NB4 (cell line): ENCODE measurements around the gene TRAF5.

Source experiments
- DNase-seq: peaks from one replicate; pipeline ENCODE4 v3.0.0; 2010; ENCODE audit warnings: low read depth
- H3K4me3 ChIP-seq: one replicate; pipeline ENCODE4 v1.5.1; 2011; ENCODE audit warnings: mild to moderate bottlenecking, low read depth, low read length, moderate library complexity
- MYC ChIP-seq: IDR thresholded peaks from 2 replicates; pipeline ENCODE4 v1.6.1; 2011; ENCODE audit warnings: low read depth, low read length
- POLR2A ChIP-seq: IDR thresholded peaks from 2 replicates; pipeline ENCODE4 v1.6.1; 2011; ENCODE audit warnings: mild to moderate bottlenecking; ENCODE audit not compliant: insufficient read length; ENCODE audit errors: extremely low read depth
- TF ChIP-seq, protein P1 (sequence below): IDR thresholded peaks from 2 replicates; pipeline ENCODE4 v1.6.1; 2011; ENCODE audit warnings: low read depth, low read length
- TF ChIP-seq, protein P2 (sequence below): IDR thresholded peaks from one replicate; pipeline ENCODE4 v1.5.1; 2012; ENCODE audit warnings: low read depth, low read length

Gene TRAF5, protein sequence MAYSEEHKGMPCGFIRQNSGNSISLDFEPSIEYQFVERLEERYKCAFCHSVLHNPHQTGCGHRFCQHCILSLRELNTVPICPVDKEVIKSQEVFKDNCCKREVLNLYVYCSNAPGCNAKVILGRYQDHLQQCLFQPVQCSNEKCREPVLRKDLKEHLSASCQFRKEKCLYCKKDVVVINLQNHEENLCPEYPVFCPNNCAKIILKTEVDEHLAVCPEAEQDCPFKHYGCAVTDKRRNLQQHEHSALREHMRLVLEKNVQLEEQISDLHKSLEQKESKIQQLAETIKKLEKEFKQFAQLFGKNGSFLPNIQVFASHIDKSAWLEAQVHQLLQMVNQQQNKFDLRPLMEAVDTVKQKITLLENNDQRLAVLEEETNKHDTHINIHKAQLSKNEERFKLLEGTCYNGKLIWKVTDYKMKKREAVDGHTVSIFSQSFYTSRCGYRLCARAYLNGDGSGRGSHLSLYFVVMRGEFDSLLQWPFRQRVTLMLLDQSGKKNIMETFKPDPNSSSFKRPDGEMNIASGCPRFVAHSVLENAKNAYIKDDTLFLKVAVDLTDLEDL

DNA sequence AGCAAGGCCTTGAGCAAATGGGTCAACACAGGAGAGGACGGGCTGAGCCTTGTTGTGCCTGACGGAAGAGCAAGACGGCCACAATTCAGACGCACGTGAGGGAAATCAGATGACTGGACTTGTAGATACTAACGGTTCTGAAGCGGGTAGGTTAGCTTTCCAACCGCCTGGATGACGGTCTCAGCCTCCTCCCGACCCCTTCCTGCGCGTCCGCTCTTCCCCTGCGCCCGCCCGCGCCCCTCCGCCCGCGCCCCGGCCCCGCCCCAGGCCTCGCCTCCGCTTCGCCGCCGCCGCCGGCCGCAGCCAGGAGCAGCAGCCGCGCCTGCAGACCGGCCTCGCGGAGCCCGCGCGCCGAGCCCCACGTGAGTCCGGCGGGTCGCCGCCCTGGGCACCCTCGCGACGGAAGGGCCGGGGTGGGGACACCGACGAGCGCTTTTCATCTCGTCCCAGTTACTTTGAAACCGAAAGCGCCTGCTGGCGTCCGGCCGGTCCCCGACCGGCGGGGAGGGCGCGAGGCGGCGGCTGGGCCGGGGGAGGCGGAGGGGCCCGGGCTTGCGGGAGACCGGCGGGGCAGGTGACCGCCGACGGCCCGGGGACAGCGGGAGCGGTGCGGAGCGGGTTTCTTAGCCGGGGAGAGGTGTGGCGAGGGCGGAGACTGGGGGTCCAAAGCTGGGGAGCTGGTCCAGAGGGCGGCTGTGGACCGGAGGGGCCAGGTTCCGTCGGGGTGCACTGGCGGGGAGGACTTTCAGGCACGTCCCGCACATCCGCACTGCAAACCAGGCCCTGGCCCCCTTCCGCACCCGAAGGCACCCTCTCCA is at the start of gene TRAF5:
TRAF5 (plus strand) TSS at position 306 of the 818 bp plus-strand sequence. CDS start 26,407 bp downstream, outside the sequence.
- TF ChIP-seq MYC (peak; percentile 21; the same call in 1 of the 2 replicates), POLR2A (no peak)
- TF ChIP-seq, protein P1, sequence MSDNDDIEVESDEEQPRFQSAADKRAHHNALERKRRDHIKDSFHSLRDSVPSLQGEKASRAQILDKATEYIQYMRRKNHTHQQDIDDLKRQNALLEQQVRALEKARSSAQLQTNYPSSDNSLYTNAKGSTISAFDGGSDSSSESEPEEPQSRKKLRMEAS = no peak
- TF ChIP-seq, protein P2, sequence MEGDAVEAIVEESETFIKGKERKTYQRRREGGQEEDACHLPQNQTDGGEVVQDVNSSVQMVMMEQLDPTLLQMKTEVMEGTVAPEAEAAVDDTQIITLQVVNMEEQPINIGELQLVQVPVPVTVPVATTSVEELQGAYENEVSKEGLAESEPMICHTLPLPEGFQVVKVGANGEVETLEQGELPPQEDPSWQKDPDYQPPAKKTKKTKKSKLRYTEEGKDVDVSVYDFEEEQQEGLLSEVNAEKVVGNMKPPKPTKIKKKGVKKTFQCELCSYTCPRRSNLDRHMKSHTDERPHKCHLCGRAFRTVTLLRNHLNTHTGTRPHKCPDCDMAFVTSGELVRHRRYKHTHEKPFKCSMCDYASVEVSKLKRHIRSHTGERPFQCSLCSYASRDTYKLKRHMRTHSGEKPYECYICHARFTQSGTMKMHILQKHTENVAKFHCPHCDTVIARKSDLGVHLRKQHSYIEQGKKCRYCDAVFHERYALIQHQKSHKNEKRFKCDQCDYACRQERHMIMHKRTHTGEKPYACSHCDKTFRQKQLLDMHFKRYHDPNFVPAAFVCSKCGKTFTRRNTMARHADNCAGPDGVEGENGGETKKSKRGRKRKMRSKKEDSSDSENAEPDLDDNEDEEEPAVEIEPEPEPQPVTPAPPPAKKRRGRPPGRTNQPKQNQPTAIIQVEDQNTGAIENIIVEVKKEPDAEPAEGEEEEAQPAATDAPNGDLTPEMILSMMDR = no peak

DNA sequence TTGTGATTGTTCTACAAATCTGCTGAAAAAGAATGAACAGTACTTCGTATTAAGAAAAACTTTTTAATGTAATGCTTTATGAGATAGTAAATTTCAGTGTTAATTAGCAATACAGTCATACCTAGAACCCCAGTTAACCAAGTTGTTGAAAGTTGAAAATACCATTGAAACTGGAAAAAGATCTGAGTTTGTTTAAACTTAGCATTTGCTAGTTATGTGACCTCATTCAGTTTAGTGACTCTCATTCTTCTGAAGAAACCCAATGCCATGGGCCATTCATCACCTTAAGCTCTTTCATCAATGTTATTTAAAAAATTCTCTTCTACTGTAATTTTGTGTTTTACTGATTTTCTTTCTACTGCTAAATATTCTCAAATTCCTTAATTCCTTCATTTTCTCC is 47.3 kb upstream of the TRAF5 start:
- no peak for DNase-seq
- TF ChIP-seq MYC = no peak
- TF ChIP-seq, protein P1 = no peak
- TF ChIP-seq, protein P2 = no peak
- no peak for TF ChIP-seq POLR2A
- no peak overlapping the region for H3K4me3 ChIP-seq

More for the DNA sequence above, at the start of gene TRAF5:
- DNase-seq = peak; percentile 65
- H3K4me3 ChIP-seq = peak within 1 kb of the TSS; percentile 59

DNA sequence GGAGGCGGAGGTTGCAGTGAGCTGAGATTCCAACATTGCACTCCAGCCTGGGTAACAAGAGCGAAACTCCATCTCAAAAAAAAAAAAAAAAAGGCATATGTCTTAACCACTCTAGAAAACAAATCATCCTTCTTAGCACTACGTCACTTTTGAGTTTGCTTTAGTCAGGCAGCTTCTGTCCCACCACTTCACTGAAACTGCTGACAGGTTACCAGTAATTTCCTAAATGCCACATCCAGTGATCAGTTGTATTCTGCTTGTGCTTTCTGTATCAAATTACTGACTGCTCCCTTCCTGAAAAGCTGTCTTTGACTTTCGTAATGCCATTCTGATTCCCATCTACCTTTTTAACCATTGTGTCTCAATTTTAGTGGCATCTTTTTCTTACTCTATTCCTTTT is 45.7 kb upstream of the TRAF5 start:
- TF ChIP-seq MYC = no peak
- TF ChIP-seq POLR2A = no peak
- TF ChIP-seq, protein P2 = no peak
- TF ChIP-seq, protein P1 = no peak
- no peak for DNase-seq
- no peak overlapping the region for H3K4me3 ChIP-seq

DNA sequence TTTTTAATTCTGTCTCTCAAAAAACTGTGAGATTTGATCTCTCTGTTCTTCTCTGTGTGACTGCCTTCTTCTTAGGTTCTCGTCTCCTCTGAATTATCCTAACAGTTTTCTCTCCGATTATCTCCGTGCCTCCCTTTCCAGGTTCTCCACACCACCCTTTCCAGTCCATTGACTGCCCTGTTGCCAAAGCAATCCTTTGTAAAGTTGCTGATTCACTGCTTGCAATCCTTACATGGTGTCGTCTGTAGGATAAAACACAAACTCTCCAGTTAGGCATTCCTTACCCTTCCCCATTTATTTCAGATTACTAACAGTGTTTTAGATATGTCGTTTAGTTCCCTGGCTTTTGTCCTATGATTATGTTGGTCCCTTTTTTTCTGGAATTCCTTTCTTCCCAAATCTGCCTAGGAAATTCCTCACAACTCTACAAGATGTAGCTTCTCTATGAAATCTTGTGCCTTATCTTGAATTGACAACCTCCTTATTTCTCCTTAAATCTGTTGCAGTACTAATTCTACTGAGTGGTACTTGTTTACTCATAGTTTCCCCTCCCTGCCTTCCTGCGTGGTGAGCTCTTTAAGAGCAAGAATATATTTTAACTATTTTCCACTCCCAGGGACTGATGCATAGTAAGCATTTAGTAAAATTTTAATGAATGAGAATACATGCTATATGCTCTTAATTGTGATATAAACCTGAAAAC is 45.2 kb upstream of the TRAF5 start:
- TF ChIP-seq POLR2A = no peak
- TF ChIP-seq, protein P1 = no peak
- TF ChIP-seq, protein P2 = no peak
- TF ChIP-seq MYC = no peak
- H3K4me3 ChIP-seq = no peak overlapping the region
- no peak for DNase-seq

DNA sequence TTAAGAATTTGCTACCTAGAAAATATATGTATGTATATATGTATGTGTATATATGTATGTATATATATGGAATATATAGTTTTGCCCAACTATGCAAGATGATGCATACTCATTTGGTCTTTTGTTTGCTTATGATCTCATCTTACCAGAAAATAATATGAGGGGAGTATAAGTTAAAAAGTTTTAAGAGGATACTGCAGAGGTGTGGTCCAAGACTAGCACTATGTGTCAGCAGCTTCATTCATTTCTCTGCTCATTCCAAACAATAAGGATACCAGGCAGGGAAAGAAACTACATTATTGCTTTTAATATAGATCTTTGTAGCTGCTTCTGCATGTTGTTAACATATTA is 44.6 kb upstream of the TRAF5 start:
- no peak for TF ChIP-seq MYC
- TF ChIP-seq, protein P1 = no peak
- TF ChIP-seq POLR2A = no peak
- TF ChIP-seq, protein P2 = no peak
- H3K4me3 ChIP-seq = no peak overlapping the region
- no peak for DNase-seq
